ENCODE data around the gene TNRC18.
"Not testable (repeated sequence)": the region's sequence is repeated elsewhere in the genome, so short reads cannot be mapped to it uniquely, and the experiment has no call there.

TNRC18 gene

DNA sequence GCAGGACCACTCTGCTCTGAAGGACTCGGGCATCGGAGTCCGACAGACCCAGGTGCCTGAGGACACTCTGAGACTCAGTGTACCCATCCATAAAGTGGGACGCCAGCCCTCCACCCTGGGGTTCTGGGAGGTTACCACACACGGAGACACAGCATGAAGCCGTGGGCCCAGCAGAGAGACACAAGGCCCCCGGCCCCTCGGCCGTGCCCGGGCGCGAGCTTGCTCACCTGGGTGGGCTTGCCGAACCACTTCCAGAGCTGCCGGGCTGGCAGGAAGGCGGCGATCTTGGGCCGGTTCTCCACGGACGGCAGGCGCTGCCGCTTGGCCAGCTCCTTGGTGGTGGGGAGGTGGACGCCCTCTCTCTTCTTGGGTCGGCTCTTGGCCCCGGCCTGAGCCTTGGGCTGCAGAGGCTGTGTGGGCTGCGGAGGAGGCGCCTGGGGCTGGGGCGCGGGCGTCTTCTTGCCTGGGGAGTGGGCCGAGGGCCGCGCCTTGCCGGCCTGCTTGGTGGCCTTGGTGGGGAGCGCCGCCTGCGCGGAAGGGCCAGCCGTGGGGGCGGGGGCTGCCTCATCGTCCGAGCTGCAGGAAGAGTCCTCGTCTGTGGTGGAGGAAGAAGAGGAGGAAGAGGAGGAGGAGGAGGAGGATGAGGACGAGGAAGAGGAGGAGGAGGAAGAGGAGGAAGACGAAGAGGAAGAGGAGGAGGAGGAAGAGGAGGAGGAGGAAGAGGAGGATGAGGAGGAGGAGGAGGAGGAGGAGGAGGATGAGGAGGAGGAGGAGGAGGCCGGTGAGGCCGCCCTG lies 111.2 kb downstream of the TNRC18 start:
- not testable (repeated sequence) for H3K4me1 ChIP-seq (ENCODE audit: control insufficient read depth in 1 of 2, insufficient read depth in 2 of 2, low read length in 2 of 2); H3K4me3 ChIP-seq (ENCODE audit: low read depth, low read length); H4K8ac ChIP-seq (ENCODE audit: low read depth, low read length); H3K9me3 ChIP-seq (ENCODE audit: insufficient read depth, low read depth, low read length); H2AK5ac ChIP-seq (ENCODE audit: low read length); H2AFZ ChIP-seq (ENCODE audit: insufficient read depth, low read length, poor library complexity); H3K27ac ChIP-seq (ENCODE audit: low read depth, low read length); H4K91ac ChIP-seq (ENCODE audit: low read depth, low read length); H2BK12ac ChIP-seq (ENCODE audit: low read length); H3K9ac ChIP-seq (ENCODE audit: low read length); H3K27me3 ChIP-seq (ENCODE audit: insufficient read depth, low read length); H2BK120ac ChIP-seq (ENCODE audit: insufficient read depth, low read length, poor library complexity); H2BK5ac ChIP-seq (ENCODE audit: low read depth, low read length, poor library complexity); H3K23ac ChIP-seq (ENCODE audit: low read length); H3K4ac ChIP-seq (ENCODE audit: low read depth, low read length); DNase-seq; H3K79me2 ChIP-seq (ENCODE audit: control insufficient read depth, insufficient read depth, low read length, poor library complexity); H3K14ac ChIP-seq (ENCODE audit: low read length); H3K79me1 ChIP-seq (ENCODE audit: low read length); H3K18ac ChIP-seq (ENCODE audit: low read length); H3K4me2 ChIP-seq (ENCODE audit: low read length); H4K12ac ChIP-seq (ENCODE audit: low read depth, low read length)
- peaks cover 60% of the 10 kb centered on the region in 2 experiments for H3K36me3 ChIP-seq (ENCODE audit: control insufficient read depth in 1 of 2, insufficient read depth in 2 of 2, low read length in 2 of 2)
- WGBS (ENCODE audit: extremely low coverage, insufficient coverage, insufficient read length): 100% methylated on average over 2 of the region's 46 CpGs

DNA sequence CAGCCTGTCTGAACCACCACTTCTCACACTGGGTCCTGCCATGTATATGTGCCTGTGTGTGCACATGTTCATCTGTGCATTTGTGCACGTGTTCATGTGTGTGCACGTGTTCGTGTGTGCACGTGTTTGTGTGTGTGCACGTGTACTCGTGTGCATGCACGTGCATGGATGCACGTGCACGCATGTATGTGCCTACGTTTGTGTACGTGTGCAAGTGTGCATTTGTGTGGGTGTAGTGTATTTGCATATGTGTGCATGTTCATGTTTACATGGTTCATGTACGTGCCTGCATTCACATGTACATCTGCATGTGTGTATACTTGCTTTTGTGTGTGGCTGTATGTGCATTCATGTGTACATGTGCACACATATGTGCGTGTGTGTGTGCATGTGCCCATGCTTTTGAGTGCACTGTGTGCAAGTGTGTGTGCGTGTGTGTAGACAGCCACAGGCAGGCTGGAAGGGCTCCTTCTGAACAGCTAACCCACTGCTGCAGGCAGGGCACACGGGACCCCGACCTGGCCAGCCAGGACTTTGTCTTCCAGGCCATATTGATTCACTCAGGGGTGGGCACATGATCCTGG lies 112.7 kb downstream of the TNRC18 start:
- Histone ChIP-seq H3K4me2 (ENCODE audit: low read length) (no peak overlapping the region), H3K23ac (ENCODE audit: low read length) (no peak overlapping the region), H2BK12ac (ENCODE audit: low read length) (no peak overlapping the region), H4K12ac (ENCODE audit: low read depth, low read length) (no peak overlapping the region), H3K4ac (ENCODE audit: low read depth, low read length) (no peak overlapping the region), H3K27ac (ENCODE audit: low read depth, low read length) (no peak overlapping the region), H4K91ac (ENCODE audit: low read depth, low read length) (no peak overlapping the region), H3K36me3 (ENCODE audit: control insufficient read depth in 1 of 2, insufficient read depth in 2 of 2, low read length in 2 of 2) (peaks cover 54 to 56% of the 10 kb centered on the region in 2 experiments), H4K8ac (ENCODE audit: low read depth, low read length) (no peak overlapping the region), H3K79me2 (ENCODE audit: control insufficient read depth, insufficient read depth, low read length, poor library complexity) (no peaks in the 10 kb centered on the region), H3K4me3 (ENCODE audit: low read depth, low read length) (peak overlapping the region; percentile 27), H2BK120ac (ENCODE audit: insufficient read depth, low read length, poor library complexity) (no peak overlapping the region), H3K9me3 (ENCODE audit: insufficient read depth, low read depth, low read length) (no peaks in the 10 kb centered on the region), H3K14ac (ENCODE audit: low read length) (no peak overlapping the region), H3K9ac (ENCODE audit: low read length) (no peak overlapping the region), H3K79me1 (ENCODE audit: low read length) (no peaks in the 10 kb centered on the region), H3K4me1 (ENCODE audit: control insufficient read depth in 1 of 2, insufficient read depth in 2 of 2, low read length in 2 of 2) (no peaks in the 10 kb centered on the region), H2AK5ac (ENCODE audit: low read length) (no peak overlapping the region), H2AFZ (ENCODE audit: insufficient read depth, low read length, poor library complexity) (no peak overlapping the region), H3K27me3 (ENCODE audit: insufficient read depth, low read length) (no peaks in the 10 kb centered on the region), H3K18ac (ENCODE audit: low read length) (no peak overlapping the region), H2BK5ac (ENCODE audit: low read depth, low read length, poor library complexity) (no peak overlapping the region)
- no peak for DNase-seq
- no CpG with 5 or more reads among the region's 16 CpGs for WGBS (ENCODE audit: extremely low coverage, insufficient coverage, insufficient read length)

DNA sequence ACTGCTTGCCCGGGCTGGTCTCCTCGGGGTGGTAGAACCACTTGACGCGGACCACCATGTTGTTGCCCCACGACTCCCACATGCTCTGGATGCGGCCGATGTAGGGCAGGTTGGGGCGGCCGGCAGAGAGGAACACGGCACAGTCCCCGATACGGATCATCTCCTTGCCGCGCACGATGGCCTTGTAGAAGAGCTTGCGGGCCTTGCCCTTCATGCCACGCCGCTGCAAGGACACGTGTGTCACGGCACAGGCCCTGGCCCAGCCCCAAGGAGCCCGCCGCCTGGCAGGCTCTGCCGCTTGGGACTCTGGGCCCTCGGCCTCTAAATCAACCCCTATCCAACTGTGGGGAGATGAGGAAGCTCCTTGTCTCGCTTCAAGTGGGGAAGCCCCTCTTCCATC lies 114.5 kb downstream of the TNRC18 start:
- H2AK5ac ChIP-seq (ENCODE audit: low read length): no peak overlapping the region
- H3K14ac ChIP-seq (ENCODE audit: low read length): no peak overlapping the region
- peaks cover 42 to 45% of the 10 kb centered on the region in 2 experiments for H3K36me3 ChIP-seq (ENCODE audit: control insufficient read depth in 1 of 2, insufficient read depth in 2 of 2, low read length in 2 of 2)
- no CpG with 5 or more reads among the region's 25 CpGs for WGBS (ENCODE audit: extremely low coverage, insufficient coverage, insufficient read length)
- no peak overlapping the region for H3K4ac ChIP-seq (ENCODE audit: low read depth, low read length)
- H3K4me2 ChIP-seq (ENCODE audit: low read length): no peak overlapping the region
- H3K79me1 ChIP-seq (ENCODE audit: low read length): no peaks in the 10 kb centered on the region
- no peak for DNase-seq
- no peak overlapping the region for H4K12ac ChIP-seq (ENCODE audit: low read depth, low read length)
- no peaks in the 10 kb centered on the region for H3K9me3 ChIP-seq (ENCODE audit: insufficient read depth, low read depth, low read length)
- H3K27me3 ChIP-seq (ENCODE audit: insufficient read depth, low read length): no peaks in the 10 kb centered on the region
- no peak overlapping the region for H3K23ac ChIP-seq (ENCODE audit: low read length)
- H3K4me1 ChIP-seq (ENCODE audit: control insufficient read depth in 1 of 2, insufficient read depth in 2 of 2, low read length in 2 of 2): no peaks in the 10 kb centered on the region
- no peak overlapping the region for H3K27ac ChIP-seq (ENCODE audit: low read depth, low read length)
- no peak overlapping the region for H2AFZ ChIP-seq (ENCODE audit: insufficient read depth, low read length, poor library complexity)
- H3K79me2 ChIP-seq (ENCODE audit: control insufficient read depth, insufficient read depth, low read length, poor library complexity): no peaks in the 10 kb centered on the region
- H2BK120ac ChIP-seq (ENCODE audit: insufficient read depth, low read length, poor library complexity): no peak overlapping the region
- no peak overlapping the region for H3K4me3 ChIP-seq (ENCODE audit: low read depth, low read length)
- no peak overlapping the region for H3K9ac ChIP-seq (ENCODE audit: low read length)
- H2BK12ac ChIP-seq (ENCODE audit: low read length): no peak overlapping the region
- no peak overlapping the region for H4K91ac ChIP-seq (ENCODE audit: low read depth, low read length)
- H4K8ac ChIP-seq (ENCODE audit: low read depth, low read length): no peak overlapping the region
- H3K18ac ChIP-seq (ENCODE audit: low read length): no peak overlapping the region
- no peak overlapping the region for H2BK5ac ChIP-seq (ENCODE audit: low read depth, low read length, poor library complexity)

DNA sequence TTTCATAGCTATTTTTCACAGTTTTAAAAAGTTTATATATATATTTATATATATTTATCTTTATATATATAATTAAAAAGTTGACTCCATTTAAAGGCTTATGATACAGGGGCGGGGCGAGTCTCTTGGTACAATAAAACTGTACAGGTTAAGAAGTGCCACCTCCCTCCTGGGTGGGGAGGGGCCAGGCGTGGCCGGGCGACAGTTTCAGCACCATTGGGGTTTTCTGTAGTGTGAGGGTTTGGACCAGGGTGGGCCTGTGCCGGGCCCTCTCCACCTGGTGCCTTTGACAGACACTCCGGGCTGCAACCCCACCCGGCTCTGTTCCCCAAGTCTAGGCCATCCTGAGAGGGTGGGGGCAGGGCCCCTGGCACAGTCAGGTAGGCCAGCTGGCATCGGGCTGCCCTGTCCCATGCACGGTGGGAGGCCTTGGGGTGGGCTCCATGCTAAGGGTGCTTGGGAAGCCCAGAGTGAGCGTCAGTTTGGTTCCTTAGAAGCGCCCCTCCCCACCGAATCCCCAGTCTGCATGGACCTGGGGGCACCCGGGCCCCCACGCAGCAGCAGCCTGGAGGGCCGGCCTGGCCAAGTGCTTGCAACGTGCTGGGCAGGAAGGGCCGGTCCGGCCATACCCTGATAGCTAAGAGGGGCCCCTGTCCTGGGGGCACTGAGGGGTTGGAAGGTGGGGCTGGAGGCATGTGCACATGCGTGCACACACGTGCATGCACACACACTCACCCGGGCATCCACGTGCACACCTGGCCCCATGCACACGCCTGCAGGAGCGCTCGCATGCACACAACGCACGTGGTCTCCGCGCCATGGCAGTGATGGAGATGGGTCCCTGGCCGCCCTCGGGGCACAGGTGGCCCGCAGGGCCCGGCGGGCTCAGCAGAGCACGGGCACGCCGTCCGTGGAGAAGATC lies 116.2 kb downstream of the TNRC18 start:
- H2BK120ac ChIP-seq (ENCODE audit: insufficient read depth, low read length, poor library complexity); H3K4me3 ChIP-seq (ENCODE audit: low read depth, low read length); H3K9ac ChIP-seq (ENCODE audit: low read length); H2BK12ac ChIP-seq (ENCODE audit: low read length); H2AK5ac ChIP-seq (ENCODE audit: low read length); H3K4ac ChIP-seq (ENCODE audit: low read depth, low read length); DNase-seq; H3K79me1 ChIP-seq (ENCODE audit: low read length); H3K4me2 ChIP-seq (ENCODE audit: low read length); H3K14ac ChIP-seq (ENCODE audit: low read length); H4K8ac ChIP-seq (ENCODE audit: low read depth, low read length); H3K27ac ChIP-seq (ENCODE audit: low read depth, low read length); H3K79me2 ChIP-seq (ENCODE audit: control insufficient read depth, insufficient read depth, low read length, poor library complexity); H4K91ac ChIP-seq (ENCODE audit: low read depth, low read length); H3K18ac ChIP-seq (ENCODE audit: low read length); H3K27me3 ChIP-seq (ENCODE audit: insufficient read depth, low read length); H4K12ac ChIP-seq (ENCODE audit: low read depth, low read length); H3K23ac ChIP-seq (ENCODE audit: low read length); H2BK5ac ChIP-seq (ENCODE audit: low read depth, low read length, poor library complexity); H3K9me3 ChIP-seq (ENCODE audit: insufficient read depth, low read depth, low read length); H2AFZ ChIP-seq (ENCODE audit: insufficient read depth, low read length, poor library complexity); H3K4me1 ChIP-seq (ENCODE audit: control insufficient read depth in 1 of 2, insufficient read depth in 2 of 2, low read length in 2 of 2): not testable (repeated sequence)
- WGBS (ENCODE audit: extremely low coverage, insufficient coverage, insufficient read length): no CpG with 5 or more reads among the region's 39 CpGs
- peaks cover 30 to 36% of the 10 kb centered on the region in 2 experiments for H3K36me3 ChIP-seq (ENCODE audit: control insufficient read depth in 1 of 2, insufficient read depth in 2 of 2, low read length in 2 of 2)
